ENCODE results near the gene MAOA. TPM values are rescaled to one million over a fixed set of nuclear protein-coding genes. Genes with fewer than 3 reads are reported as not detected.

Gene MAOA
- total RNA-seq, 1 donor from 2014 or later, result 0.32 TPM

- TF ChIP-seq, protein P1, sequence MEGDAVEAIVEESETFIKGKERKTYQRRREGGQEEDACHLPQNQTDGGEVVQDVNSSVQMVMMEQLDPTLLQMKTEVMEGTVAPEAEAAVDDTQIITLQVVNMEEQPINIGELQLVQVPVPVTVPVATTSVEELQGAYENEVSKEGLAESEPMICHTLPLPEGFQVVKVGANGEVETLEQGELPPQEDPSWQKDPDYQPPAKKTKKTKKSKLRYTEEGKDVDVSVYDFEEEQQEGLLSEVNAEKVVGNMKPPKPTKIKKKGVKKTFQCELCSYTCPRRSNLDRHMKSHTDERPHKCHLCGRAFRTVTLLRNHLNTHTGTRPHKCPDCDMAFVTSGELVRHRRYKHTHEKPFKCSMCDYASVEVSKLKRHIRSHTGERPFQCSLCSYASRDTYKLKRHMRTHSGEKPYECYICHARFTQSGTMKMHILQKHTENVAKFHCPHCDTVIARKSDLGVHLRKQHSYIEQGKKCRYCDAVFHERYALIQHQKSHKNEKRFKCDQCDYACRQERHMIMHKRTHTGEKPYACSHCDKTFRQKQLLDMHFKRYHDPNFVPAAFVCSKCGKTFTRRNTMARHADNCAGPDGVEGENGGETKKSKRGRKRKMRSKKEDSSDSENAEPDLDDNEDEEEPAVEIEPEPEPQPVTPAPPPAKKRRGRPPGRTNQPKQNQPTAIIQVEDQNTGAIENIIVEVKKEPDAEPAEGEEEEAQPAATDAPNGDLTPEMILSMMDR (IDR thresholded peaks at IDR 0.05), result no peak
- Mint-ChIP-seq H3K36me3 (ENCODE audit: unreplicated experiment) (no peaks in the 10 kb centered on the region), H3K4me3 (ENCODE audit: unreplicated experiment) (no peak overlapping the region), H3K9me3 (ENCODE audit: unreplicated experiment) (peaks cover 5% of the 10 kb centered on the region), H3K27me3 (ENCODE audit: unreplicated experiment) (no peaks in the 10 kb centered on the region), H3K4me1 (ENCODE audit: unreplicated experiment) (no peaks in the 10 kb centered on the region), H3K27ac (ENCODE audit: unreplicated experiment) (no peak overlapping the region)
- no peak for DNase-seq (ENCODE audit: extremely low spot score, unreplicated experiment)
Measured at GRCh38 chrX:43716696-43717095, 60.6 kb downstream of the MAOA start.

GRCh38 chrX:43717161-43717560 lies 61.1 kb downstream of the MAOA start:
- H3K27me3 Mint-ChIP-seq (ENCODE audit: unreplicated experiment), result no peaks in the 10 kb centered on the region

GRCh38 chrX:43718081-43718480 lies 62.0 kb downstream of the MAOA start:
- Mint-ChIP-seq H3K27me3 (ENCODE audit: unreplicated experiment) (no peaks in the 10 kb centered on the region), H3K36me3 (ENCODE audit: unreplicated experiment) (no peaks in the 10 kb centered on the region), H3K4me1 (ENCODE audit: unreplicated experiment) (no peaks in the 10 kb centered on the region), H3K27ac (ENCODE audit: unreplicated experiment) (no peak overlapping the region), H3K9me3 (ENCODE audit: unreplicated experiment) (peaks cover under 1% of the 10 kb centered on the region), H3K4me3 (ENCODE audit: unreplicated experiment) (no peak overlapping the region)
- no peak for DNase-seq (ENCODE audit: extremely low spot score, unreplicated experiment)
- TF ChIP-seq, protein P1 (IDR thresholded peaks at IDR 0.05), result no peak

More at GRCh38 chrX:43717161-43717560, 61.1 kb downstream of the MAOA start:
- Mint-ChIP-seq H3K9me3 (ENCODE audit: unreplicated experiment) (peaks cover 5% of the 10 kb centered on the region), H3K36me3 (ENCODE audit: unreplicated experiment) (no peaks in the 10 kb centered on the region), H3K27ac (ENCODE audit: unreplicated experiment) (no peak overlapping the region), H3K4me3 (ENCODE audit: unreplicated experiment) (no peak overlapping the region), H3K4me1 (ENCODE audit: unreplicated experiment) (no peaks in the 10 kb centered on the region)
- TF ChIP-seq, protein P1 (IDR thresholded peaks at IDR 0.05), result no peak
- no peak for DNase-seq (ENCODE audit: extremely low spot score, unreplicated experiment)

DNA sequence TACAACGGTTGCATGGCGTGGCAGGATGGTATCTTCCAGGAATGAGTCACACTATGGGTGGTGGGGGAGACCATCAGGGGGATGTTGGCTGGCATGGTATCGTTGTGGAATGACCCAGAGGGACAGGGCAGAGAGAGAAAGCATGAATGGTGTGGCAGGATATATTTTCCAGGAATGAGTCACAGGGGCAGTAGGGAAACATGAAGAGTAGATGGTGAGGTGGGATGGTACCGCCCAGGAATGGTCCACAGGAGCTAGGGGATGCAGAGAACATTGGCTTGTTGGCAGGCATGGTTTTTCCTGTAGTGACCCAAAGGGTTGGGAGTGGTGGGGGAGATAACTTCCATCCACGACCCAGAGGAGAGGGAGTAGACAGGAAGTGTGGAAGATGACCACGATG lies 62.4 kb downstream of the MAOA start:
- Mint-ChIP-seq H3K4me3 (ENCODE audit: unreplicated experiment) (no peak overlapping the region), H3K27me3 (ENCODE audit: unreplicated experiment) (no peaks in the 10 kb centered on the region), H3K27ac (ENCODE audit: unreplicated experiment) (no peak overlapping the region), H3K4me1 (ENCODE audit: unreplicated experiment) (no peaks in the 10 kb centered on the region), H3K9me3 (ENCODE audit: unreplicated experiment) (peaks cover 4% of the 10 kb centered on the region), H3K36me3 (ENCODE audit: unreplicated experiment) (no peaks in the 10 kb centered on the region)
- DNase-seq (ENCODE audit: extremely low spot score, unreplicated experiment), result no peak
- TF ChIP-seq, protein P1 (IDR thresholded peaks at IDR 0.05), result no peak

- H3K36me3 Mint-ChIP-seq (ENCODE audit: unreplicated experiment), result no peaks in the 10 kb centered on the region
- no peak overlapping the region for H3K4me3 Mint-ChIP-seq (ENCODE audit: unreplicated experiment)
- no peaks in the 10 kb centered on the region for H3K4me1 Mint-ChIP-seq (ENCODE audit: unreplicated experiment)
- no peak for DNase-seq (ENCODE audit: extremely low spot score, unreplicated experiment)
- TF ChIP-seq, protein P1 (IDR thresholded peaks at IDR 0.05), result no peak
- no peaks in the 10 kb centered on the region for H3K27me3 Mint-ChIP-seq (ENCODE audit: unreplicated experiment)
- no peak overlapping the region for H3K27ac Mint-ChIP-seq (ENCODE audit: unreplicated experiment)
- H3K9me3 Mint-ChIP-seq (ENCODE audit: unreplicated experiment), result peaks cover 6% of the 10 kb centered on the region
Measured at GRCh38 chrX:43718956-43719355, 62.9 kb downstream of the MAOA start.
